HG03342 (cell line): ENCODE results near the gene ATG4B.
"Not testable (repeated sequence)": the region's sequence is repeated elsewhere in the genome, so short reads cannot be mapped to it uniquely, and the experiment has no call there.

Experiments
- ATAC-seq: cut with Tn5 transposase; IDR thresholded peaks from one replicate; pipeline ENCODE4 v1.9.1; 2021; ENCODE audit warnings: mild to moderate bottlenecking, moderate library complexity; ENCODE audit not compliant: unreplicated experiment

Gene ATG4B

GRCh38 chr2:241637018-241637794 lies at the start of gene ATG4B, which contains the start of gene THAP4:
Gene ATG4B, plus strand, starts transcription at chr2:241637693. Its CDS starts 22 bp downstream, at chr2:241637715.
Gene THAP4, minus strand, starts transcription at chr2:241637158. Its CDS starts 141 bp downstream, at chr2:241637017.
- peak; percentile 55 for ATAC-seq

GRCh38 chr2:241589863-241590262 lies 47.6 kb upstream of the ATG4B start:
- ATAC-seq: not testable (repeated sequence)

- not testable (repeated sequence) for ATAC-seq
Observed at GRCh38 chr2:241590496-241591455, 46.7 kb upstream of the ATG4B start.

- ATAC-seq: no peak
Observed at GRCh38 chr2:241592126-241592845, 45.2 kb upstream of the ATG4B start.

GRCh38 chr2:241593271-241593670 lies 44.2 kb upstream of the ATG4B start:
- no peak for ATAC-seq

- no peak for ATAC-seq
Observed at GRCh38 chr2:241595600-241596140, 41.8 kb upstream of the ATG4B start.

- no peak for ATAC-seq
Observed at GRCh38 chr2:241597561-241597960, 39.9 kb upstream of the ATG4B start.

- no peak for ATAC-seq
Observed at GRCh38 chr2:241598061-241598460, 39.4 kb upstream of the ATG4B start.

- ATAC-seq: no peak
Observed at GRCh38 chr2:241598487-241598886, 39.0 kb upstream of the ATG4B start.

GRCh38 chr2:241599615-241600014 lies 37.9 kb upstream of the ATG4B start:
- no peak for ATAC-seq

- ATAC-seq: no peak
Observed at GRCh38 chr2:241601841-241602240, 35.7 kb upstream of the ATG4B start.

GRCh38 chr2:241602720-241603119 lies 34.8 kb upstream of the ATG4B start:
- no peak for ATAC-seq

- ATAC-seq: no peak
Observed at GRCh38 chr2:241603686-241604085, 33.8 kb upstream of the ATG4B start.

- ATAC-seq: no peak
Observed at GRCh38 chr2:241606186-241606585, 31.3 kb upstream of the ATG4B start.

- no peak for ATAC-seq
Observed at GRCh38 chr2:241607162-241607885, 30.2 kb upstream of the ATG4B start.

- no peak for ATAC-seq
Observed at GRCh38 chr2:241608881-241609280, 28.6 kb upstream of the ATG4B start.

GRCh38 chr2:241609859-241610793 lies 27.4 kb upstream of the ATG4B start:
- peak; percentile 97 for ATAC-seq

- no peak for ATAC-seq
Observed at GRCh38 chr2:241611062-241611461, 26.4 kb upstream of the ATG4B start.
